Astrocyte (in vitro differentiated cells and primary cell): ENCODE results near the gene NUAK1. TPM values are rescaled to one million over a fixed set of nuclear protein-coding genes. Genes with fewer than 3 reads are reported as not detected.

Experiments used
- DNase-seq: peaks from one replicate; pipeline ENCODE4 v3.0.0-alpha.2; 2010; ENCODE audit warnings: low read depth
- FAIRE-seq: peaks from 2 replicates; lab custom pipeline; 2011; peaks lifted over from hg19 to GRCh38; lab: Jason Lieb, UNC
- H2AFZ ChIP-seq: 2 replicates; pipeline ENCODE4 v1.6.0; 2012; ENCODE audit warnings: low read depth, low read length, inconsistent platforms
- H3K27ac ChIP-seq: 2 replicates; pipeline ENCODE4 v1.5.1; 2011; ENCODE audit warnings: low read depth, low read length, inconsistent platforms
- H3K27me3 ChIP-seq: 2 replicates; pipeline ENCODE4 v1.6.0; 2011; ENCODE audit warnings: low read length, inconsistent platforms; ENCODE audit not compliant: insufficient read depth
- H3K36me3 ChIP-seq: 2 replicates; pipeline ENCODE4 v1.5.1; 2011; ENCODE audit warnings: low read length, inconsistent platforms; ENCODE audit not compliant: insufficient read depth
- H3K4me1 ChIP-seq: 2 replicates; pipeline ENCODE4 v1.5.1; 2011; ENCODE audit warnings: low read length, inconsistent platforms; ENCODE audit not compliant: insufficient read depth
- H3K4me2 ChIP-seq: 2 replicates; pipeline ENCODE4 v1.6.0; 2012; ENCODE audit warnings: low read length, inconsistent platforms
- H3K4me3 ChIP-seq: 2 replicates; pipeline ENCODE4 v1.5.1; 2011; ENCODE audit warnings: low read depth, mild to moderate bottlenecking, low read length, inconsistent platforms; ENCODE audit not compliant: insufficient read depth
- H3K79me2 ChIP-seq: 2 replicates; pipeline ENCODE4 v1.6.0; 2012; ENCODE audit warnings: mild to moderate bottlenecking, low read length, inconsistent platforms; ENCODE audit not compliant: insufficient read depth
- H3K9ac ChIP-seq: 2 replicates; pipeline ENCODE4 v1.6.0; 2012; ENCODE audit warnings: mild to moderate bottlenecking, low read length, inconsistent platforms
- H3K9me3 ChIP-seq: 2 replicates; pipeline ENCODE4 v1.5.1; 2012; ENCODE audit warnings: low read depth, mild to moderate bottlenecking, low read length, inconsistent platforms; ENCODE audit not compliant: insufficient read depth
- H4K20me1 ChIP-seq: 2 replicates; pipeline ENCODE4 v1.6.0; 2012; ENCODE audit warnings: low read length, inconsistent platforms; ENCODE audit not compliant: insufficient read depth
- H3K27ac Mint-ChIP-seq: one replicate; pipeline ENCODE4 v1.8.0; 2021; ENCODE audit warnings: mild to moderate bottlenecking, mixed read lengths; ENCODE audit not compliant: unreplicated experiment
- H3K27me3 Mint-ChIP-seq: one replicate; pipeline ENCODE4 v1.8.0; 2021; ENCODE audit warnings: low read depth, mixed read lengths; ENCODE audit not compliant: unreplicated experiment
- H3K36me3 Mint-ChIP-seq: one replicate; pipeline ENCODE4 v1.8.0; 2021; ENCODE audit warnings: low read depth, mixed read lengths; ENCODE audit not compliant: unreplicated experiment
- H3K4me1 Mint-ChIP-seq: one replicate; pipeline ENCODE4 v1.8.0; 2021; ENCODE audit warnings: low read depth, mixed read lengths; ENCODE audit not compliant: unreplicated experiment
- H3K4me3 Mint-ChIP-seq: one replicate; pipeline ENCODE4 v1.8.0; 2021; ENCODE audit warnings: mild to moderate bottlenecking, moderate library complexity, mixed read lengths; ENCODE audit not compliant: unreplicated experiment
- H3K9me3 Mint-ChIP-seq: one replicate; pipeline ENCODE4 v1.8.0; 2021; ENCODE audit warnings: mild to moderate bottlenecking, mixed read lengths; ENCODE audit not compliant: unreplicated experiment
- EZH2 ChIP-seq: IDR thresholded peaks from 2 replicates; pipeline ENCODE4 v1.6.1; 2012; ENCODE audit warnings: mild to moderate bottlenecking, low read length, inconsistent platforms; ENCODE audit not compliant: insufficient read depth
- total RNA-seq: library from RNA; stranded (reverse); gene quantifications from 2 replicates; pipeline ENCODE4 v1.2.1, GENCODE V29; 2021
- TF ChIP-seq, protein P1 (sequence below): IDR thresholded peaks from 2 replicates; pipeline ENCODE4 v1.5.1; 2011; ENCODE audit warnings: low read depth, mild to moderate bottlenecking, inconsistent platforms, low read length, moderate library complexity; ENCODE audit not compliant: insufficient read depth

The NUAK1 gene
- total RNA-seq, 1 donor from 2014 or later = 94.0 TPM

DNA sequence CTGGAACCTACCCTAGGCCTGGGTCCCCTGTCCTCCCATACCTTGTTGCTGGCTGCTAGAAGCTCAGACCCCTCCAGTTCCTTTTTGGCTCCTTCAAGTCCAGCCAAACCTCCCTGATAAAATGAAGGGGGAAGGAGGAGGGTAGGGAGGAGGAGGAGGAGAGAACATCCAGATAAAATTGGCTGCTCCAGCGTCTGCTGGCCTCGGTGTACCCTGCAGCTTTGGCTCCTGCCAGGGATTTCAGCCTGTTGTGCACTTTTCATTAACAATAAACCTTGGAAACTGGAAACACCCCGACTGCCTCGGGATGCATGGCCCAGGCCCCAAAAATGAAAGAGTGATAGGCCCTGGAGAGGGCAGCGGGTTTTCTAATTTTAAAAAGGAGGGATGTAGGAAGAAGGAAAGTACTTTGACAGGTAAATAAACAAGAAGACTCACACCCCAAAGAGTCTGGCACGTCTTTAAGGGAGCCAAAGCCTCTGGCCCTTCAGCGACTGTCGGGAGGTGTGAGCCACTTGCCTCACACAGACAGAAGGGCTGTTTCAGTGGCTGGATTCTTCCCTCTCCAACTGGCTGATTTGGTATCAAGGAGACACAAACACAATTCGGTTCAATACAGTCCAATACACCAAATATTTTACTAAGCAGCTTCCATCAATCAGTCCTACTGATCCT, 49.8 kb downstream of the NUAK1 start:
- TF ChIP-seq, protein P1, sequence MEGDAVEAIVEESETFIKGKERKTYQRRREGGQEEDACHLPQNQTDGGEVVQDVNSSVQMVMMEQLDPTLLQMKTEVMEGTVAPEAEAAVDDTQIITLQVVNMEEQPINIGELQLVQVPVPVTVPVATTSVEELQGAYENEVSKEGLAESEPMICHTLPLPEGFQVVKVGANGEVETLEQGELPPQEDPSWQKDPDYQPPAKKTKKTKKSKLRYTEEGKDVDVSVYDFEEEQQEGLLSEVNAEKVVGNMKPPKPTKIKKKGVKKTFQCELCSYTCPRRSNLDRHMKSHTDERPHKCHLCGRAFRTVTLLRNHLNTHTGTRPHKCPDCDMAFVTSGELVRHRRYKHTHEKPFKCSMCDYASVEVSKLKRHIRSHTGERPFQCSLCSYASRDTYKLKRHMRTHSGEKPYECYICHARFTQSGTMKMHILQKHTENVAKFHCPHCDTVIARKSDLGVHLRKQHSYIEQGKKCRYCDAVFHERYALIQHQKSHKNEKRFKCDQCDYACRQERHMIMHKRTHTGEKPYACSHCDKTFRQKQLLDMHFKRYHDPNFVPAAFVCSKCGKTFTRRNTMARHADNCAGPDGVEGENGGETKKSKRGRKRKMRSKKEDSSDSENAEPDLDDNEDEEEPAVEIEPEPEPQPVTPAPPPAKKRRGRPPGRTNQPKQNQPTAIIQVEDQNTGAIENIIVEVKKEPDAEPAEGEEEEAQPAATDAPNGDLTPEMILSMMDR = no peak
- TF ChIP-seq EZH2 = no peak
- H4K20me1 ChIP-seq = no peaks in the 10 kb centered on the region
- peaks cover 38% of the 10 kb centered on the region for H3K4me1 ChIP-seq
- Mint-ChIP-seq H3K9me3 (no peaks in the 10 kb centered on the region), H3K4me1 (peaks cover 56% of the 10 kb centered on the region), H3K27ac (no peak overlapping the region), H3K36me3 (peaks cover 51% of the 10 kb centered on the region), H3K27me3 (no peaks in the 10 kb centered on the region), H3K4me3 (no peak overlapping the region)
- H2AFZ ChIP-seq = no peak overlapping the region
- peak overlapping the region; percentile 10 for H3K27ac ChIP-seq
- no peak overlapping the region for H3K4me2 ChIP-seq
- H3K79me2 ChIP-seq = peaks cover 50% of the 10 kb centered on the region
- no peak overlapping the region for H3K4me3 ChIP-seq
- no peaks in the 10 kb centered on the region for H3K27me3 ChIP-seq
- FAIRE-seq (no peak), DNase-seq (no peak)
- H3K9ac ChIP-seq = no peak overlapping the region
- no peaks in the 10 kb centered on the region for H3K9me3 ChIP-seq
- H3K36me3 ChIP-seq = peaks cover 2% of the 10 kb centered on the region

GRCh38 chr12:106088246-106088808, 50.4 kb downstream of the NUAK1 start:
- Mint-ChIP-seq H3K9me3 (no peaks in the 10 kb centered on the region), H3K27ac (peak overlapping the region; percentile 13), H3K4me1 (peaks cover 58% of the 10 kb centered on the region), H3K27me3 (no peaks in the 10 kb centered on the region), H3K4me3 (no peak overlapping the region), H3K36me3 (peaks cover 51% of the 10 kb centered on the region)
- Histone ChIP-seq H3K27me3 (no peaks in the 10 kb centered on the region), H3K4me3 (no peak overlapping the region), H4K20me1 (no peaks in the 10 kb centered on the region), H3K4me1 (peaks cover 44% of the 10 kb centered on the region), H3K27ac (peak overlapping the region; percentile 10), H3K79me2 (peaks cover 46% of the 10 kb centered on the region), H3K36me3 (peaks cover 5% of the 10 kb centered on the region), H3K9me3 (no peaks in the 10 kb centered on the region), H3K4me2 (no peak overlapping the region), H2AFZ (no peak overlapping the region), H3K9ac (no peak overlapping the region)
- no peak for TF ChIP-seq EZH2
- TF ChIP-seq, protein P1 = no peak
- DNase-seq (no peak), FAIRE-seq (no peak)

GRCh38 chr12:106086696-106087095, 52.1 kb downstream of the NUAK1 start:
- Mint-ChIP-seq H3K36me3 (peaks cover 51% of the 10 kb centered on the region), H3K9me3 (peaks cover 2% of the 10 kb centered on the region), H3K27ac (peak overlapping the region; percentile 1), H3K4me3 (no peak overlapping the region), H3K27me3 (no peaks in the 10 kb centered on the region), H3K4me1 (peaks cover 65% of the 10 kb centered on the region)
- H3K4me3 ChIP-seq = no peak overlapping the region
- no peaks in the 10 kb centered on the region for H3K27me3 ChIP-seq
- TF ChIP-seq EZH2 = no peak
- TF ChIP-seq, protein P1 = no peak
- no peak overlapping the region for H3K27ac ChIP-seq
- peaks cover 45% of the 10 kb centered on the region for H3K79me2 ChIP-seq
- no peaks in the 10 kb centered on the region for H4K20me1 ChIP-seq
- H3K9ac ChIP-seq = no peak overlapping the region
- no peak overlapping the region for H3K4me2 ChIP-seq
- DNase-seq (no peak), FAIRE-seq (no peak)
- peaks cover 5% of the 10 kb centered on the region for H3K36me3 ChIP-seq
- H3K9me3 ChIP-seq = no peaks in the 10 kb centered on the region
- peaks cover 59% of the 10 kb centered on the region for H3K4me1 ChIP-seq
- no peak overlapping the region for H2AFZ ChIP-seq
